Stromal cell of bone marrow (primary cell): ENCODE measurements around the gene GDI2.
A peak's percentile ranks its signal among the peaks of the same experiment; 100 is the strongest.
"Not testable (repeated sequence)": the region's sequence is repeated elsewhere in the genome, so short reads cannot be mapped to it uniquely, and the experiment has no call there.

Experiments used
- DNase-seq: peaks from one replicate; pipeline ENCODE4 v3.0.0-alpha.2; 2012; ENCODE audit warnings: low read depth

The GDI2 gene

DNA sequence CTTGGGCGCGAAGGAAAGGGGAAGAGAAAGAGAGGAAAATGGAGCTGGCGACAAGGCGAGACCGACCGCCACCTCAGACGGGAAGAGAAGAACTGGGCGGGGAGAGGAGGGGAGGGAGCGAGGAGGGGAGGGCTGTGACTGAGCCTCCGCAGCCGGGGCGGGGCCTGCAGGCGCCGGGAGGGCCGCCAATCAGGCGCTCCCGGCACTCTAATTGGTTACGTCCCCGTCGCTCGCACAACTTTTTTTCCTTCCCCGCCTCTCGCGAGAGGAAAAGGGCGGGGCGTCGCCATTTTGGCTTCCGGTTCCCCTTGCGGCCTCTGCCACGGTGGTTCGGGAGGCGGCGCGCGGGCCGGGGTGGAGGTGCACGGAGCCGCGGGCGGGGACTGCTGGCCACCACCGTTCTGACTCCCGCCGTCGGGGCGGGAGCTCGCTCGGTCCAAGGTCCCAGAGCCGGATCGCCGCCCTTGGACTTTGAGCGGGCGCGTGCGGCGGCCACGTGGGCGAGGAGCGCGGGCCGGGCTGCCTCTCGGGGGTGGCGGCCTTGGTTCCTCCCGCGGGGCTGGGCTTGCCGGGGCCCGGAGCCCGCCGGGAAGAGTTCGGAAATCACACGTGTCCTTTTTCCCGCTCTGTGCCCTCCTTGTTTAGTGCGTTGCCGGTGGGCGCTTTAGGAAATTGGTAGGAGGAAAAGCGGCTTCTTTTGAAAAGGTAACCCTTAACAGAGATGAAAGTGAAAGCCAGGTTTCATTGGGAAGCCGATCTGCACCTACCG is at the start of gene GDI2:
Gene GDI2, minus strand, starts transcription at position 94 of the 769 bp plus-strand sequence. CDS start 176 bp downstream, outside the sequence.
- peak; percentile 94 for DNase-seq

DNA sequence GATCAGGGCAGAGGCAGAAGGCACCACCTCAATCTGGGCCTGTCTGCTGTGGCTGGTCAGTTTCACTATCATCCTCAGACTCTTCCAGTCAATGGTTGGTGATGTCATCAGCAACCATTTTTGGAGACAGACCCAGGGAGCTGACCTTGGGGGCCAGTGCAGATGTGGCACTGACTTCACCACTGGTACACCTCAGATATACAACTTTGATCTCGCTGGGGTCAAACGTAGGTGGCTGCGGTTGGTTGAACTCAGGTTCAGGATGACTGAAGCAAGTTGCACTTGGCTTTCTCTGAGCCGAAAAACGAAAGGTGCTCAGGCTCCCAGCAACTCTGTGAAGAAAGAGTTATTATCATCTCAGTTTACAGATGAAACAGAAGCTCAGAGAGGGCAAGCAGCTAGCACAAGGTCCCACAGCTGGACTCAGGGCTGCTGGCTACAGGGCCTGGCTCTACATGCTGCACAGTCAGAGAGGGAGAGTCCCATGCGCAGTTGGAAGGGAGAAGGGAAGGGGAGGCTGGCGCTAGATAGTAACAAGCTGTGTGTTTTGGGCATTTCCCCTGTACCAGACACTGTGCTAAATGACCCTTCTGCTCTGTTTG is 49.2 kb upstream of the GDI2 start:
- DNase-seq = no peak

GRCh38 chr10:5860066-5860465 is 46.8 kb upstream of the GDI2 start:
- DNase-seq = no peak

DNA sequence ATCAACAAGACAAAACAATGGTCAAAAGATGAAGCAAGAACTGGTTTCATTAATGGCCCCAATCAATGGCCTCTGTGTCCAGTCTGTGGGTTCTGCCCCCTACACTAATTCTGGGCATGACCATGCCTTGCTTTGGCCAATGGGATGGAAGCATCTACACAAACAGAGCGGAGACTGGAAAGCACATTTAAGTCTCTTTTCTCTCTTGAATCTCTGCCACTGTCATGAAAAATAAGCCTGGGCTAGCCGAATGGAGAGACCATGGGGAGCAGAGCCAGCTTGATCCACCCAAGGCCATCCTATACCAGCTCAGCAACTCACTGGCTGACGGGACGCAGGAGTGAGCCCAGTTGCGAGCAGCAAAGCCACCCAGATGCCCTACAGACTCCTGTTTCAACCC is 45.6 kb upstream of the GDI2 start:
- no peak for DNase-seq

- no peak for DNase-seq
Observed at GRCh38 chr10:5856701-5857004, 43.4 kb upstream of the GDI2 start.

DNA sequence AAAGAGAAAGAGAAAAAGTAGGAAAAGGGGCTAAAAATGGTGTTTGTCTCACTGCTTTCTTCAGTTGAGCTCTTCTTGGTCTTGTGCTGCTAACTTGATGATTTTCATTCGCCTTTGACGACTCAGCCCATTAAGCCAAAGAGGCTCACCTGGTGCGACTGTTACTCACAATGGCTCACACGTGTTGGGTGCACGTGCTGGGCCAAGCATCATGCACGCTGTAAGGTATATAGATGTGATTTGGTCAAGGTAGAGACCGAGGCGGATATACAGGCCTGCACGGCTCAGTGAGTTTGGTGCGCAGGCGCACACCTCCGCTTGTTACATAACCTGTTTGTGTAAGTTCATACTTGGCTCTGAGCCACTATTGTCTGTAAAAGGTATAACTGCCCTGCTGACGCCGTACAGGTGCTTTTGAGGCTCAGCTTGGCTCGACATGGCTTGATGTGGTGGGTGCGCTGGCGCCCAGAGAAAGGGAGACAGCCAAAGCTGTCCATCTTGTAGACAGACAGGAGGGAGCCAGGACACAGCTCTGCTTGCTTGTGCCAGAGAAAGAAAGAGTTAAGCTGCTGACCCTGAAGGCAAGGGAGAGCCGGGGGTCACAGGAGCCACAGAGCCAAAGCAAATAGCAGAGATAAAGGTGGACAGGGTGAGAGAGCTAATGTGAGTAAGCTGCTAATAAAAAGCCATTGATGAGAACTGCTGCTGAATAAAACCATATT is 42.9 kb upstream of the GDI2 start:
- no peak for DNase-seq

DNA sequence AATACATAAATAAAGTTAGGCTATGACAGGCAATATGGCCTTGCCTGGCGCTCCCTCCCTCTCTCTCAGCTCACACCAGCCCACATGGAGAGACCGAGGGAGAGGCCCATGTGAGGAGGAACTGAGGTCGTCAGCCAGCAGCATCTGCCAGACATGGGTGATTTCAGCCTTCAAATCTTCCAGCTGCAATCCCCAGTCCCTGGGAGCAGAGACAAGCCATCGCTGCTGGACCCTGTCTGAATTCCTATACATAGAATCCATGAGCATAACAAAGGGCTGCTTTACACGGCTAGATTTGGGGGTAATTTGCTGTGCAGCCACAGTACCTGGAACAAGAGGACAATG is 40.9 kb upstream of the GDI2 start:
- DNase-seq = no peak

- DNase-seq = not testable (repeated sequence)
Observed at GRCh38 chr10:5846667-5847066, 33.4 kb upstream of the GDI2 start.

- no peak for DNase-seq
Observed at GRCh38 chr10:5844345-5845055, 31.3 kb upstream of the GDI2 start.

GRCh38 chr10:5843686-5844344 is 30.6 kb upstream of the GDI2 start:
- no peak for DNase-seq

- no peak for DNase-seq
Observed at GRCh38 chr10:5841965-5842364, 28.7 kb upstream of the GDI2 start.

DNA sequence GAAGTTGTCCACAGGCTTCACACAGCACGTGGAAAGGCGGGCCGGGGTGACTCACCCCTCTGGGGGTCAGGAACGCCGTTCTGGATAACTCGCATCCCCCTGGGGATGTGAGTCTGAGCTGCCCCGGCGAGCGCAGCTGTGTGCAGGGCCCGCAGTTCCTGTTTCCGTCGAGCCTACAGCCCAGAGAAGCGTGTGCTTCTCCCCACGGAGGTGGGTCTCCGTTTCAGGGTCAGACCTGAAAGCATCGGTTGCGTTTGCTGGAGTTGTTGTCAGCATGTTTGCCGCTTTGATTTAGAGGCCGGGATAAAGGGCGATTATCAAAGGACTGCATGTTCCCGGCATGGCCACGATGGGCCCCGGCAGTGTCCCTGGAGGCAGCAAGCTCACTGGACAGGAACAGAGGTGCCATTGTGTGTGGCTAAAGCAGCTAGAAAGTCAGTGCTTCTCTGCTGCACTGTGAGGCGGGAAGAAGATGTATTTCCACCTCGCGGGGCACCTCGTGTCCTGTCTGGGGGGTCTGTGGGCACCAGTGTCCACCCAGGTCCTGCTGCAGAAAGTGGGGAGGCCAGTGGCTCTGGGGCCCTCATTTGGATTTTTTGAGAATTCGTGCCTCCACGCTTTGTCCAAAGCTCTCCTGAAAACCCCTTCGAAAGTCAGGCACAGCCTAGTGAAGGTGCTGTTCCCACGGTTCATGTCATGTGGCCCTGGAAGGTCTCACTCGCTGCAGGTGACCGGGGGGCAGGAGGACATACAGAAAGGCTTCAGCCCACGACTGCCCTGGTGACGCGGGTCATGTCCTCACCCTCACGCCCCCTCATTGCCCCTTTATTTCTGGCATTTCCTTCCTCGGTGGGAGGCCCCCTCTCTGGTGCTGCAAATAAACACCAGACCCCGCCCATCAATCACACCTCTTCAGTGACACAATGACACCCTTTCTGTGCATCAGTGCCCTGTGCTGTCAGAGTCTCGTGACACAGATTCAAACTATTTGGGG is 27.4 kb upstream of the GDI2 start:
- peak; percentile 23 for DNase-seq

DNA sequence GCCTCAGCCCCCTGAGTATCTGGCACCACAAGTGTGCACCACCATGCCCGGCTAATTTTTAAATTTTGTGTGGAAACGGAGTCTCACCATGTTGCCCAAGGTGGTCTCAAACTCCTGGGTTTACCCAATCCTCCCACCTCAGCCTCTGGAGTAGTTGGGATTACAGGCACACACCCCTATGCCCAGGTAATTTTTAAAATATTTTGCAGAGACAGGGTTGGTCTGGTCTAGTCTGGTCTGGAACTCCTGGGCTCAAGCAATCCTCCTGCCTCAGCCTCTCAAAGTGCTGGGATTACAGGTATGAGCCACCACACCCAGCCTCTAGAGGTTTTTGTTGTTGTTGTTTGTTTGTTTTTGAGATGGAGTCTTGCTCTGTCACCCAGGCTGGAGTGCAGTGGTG is 22.9 kb upstream of the GDI2 start:
- not testable (repeated sequence) for DNase-seq

DNA sequence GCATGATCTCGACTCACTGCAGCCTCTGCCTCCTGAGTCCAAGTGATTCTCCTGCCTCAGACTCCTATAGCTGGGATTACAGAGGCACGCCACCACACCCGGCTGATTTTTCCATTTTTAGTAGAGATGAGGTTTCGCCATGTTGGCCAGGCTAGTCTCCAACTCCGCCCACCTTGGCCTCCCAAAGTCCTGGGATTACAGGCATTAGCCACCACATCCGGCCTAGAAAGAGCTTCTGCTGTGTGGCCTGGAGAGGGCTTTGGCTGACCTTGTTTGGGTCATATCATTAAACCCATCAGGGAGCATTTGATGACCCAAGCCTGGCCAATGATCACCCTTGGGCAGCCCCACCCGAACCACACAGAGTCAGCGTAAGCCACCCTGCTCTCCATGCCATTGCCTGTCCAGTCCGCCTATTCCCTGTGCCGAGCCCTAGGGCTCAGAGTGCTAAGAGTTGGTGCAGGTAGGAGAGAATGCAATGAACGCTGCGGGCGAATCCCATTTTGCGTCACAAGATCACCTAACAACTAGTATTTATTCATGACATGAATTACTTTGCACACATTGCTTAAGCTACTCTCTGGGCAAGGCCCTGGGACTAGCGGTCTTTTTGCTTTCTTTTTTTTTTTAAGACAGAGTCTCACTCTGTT is 22.3 kb upstream of the GDI2 start:
- DNase-seq = no peak

DNA sequence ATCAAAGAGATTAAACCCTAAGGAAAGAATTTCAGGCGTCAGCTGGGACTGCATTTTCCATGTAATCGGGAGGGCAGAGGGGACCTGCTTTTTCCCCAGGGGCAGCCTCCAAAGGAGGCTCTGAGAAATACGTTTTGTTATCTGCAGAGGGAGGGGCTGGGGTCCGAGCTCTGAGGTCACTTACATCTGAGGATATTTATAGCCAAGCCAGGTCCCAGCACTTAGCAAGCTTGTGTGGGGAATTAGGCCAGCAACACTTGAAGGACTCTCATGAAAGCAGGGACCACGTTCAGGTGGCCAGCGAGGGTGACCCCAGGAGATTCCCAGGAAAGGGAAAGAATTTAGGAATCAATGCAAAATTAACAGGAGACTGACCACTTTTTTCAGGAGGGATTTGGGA is 20.6 kb upstream of the GDI2 start:
- DNase-seq = no peak

DNA sequence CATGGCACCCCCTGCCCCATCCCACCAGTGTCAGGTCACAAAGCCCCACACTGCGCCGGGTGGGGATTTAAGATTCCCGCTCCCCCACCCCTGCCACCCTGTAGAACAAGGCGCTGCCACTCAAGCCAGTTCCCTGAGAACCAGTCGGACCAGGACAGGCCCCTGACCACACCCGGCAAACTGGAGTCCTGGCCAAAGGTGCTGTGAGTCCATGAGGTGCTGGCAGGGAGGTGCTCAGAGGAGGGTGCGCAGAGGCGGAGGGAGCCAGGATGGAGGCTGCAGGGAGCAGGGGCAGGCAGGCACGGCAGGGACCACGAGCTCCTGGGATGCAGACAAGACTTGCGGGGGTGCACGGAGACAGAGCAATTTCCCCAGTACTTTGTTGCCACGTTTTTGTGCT is 19.7 kb upstream of the GDI2 start:
- no peak for DNase-seq

DNA sequence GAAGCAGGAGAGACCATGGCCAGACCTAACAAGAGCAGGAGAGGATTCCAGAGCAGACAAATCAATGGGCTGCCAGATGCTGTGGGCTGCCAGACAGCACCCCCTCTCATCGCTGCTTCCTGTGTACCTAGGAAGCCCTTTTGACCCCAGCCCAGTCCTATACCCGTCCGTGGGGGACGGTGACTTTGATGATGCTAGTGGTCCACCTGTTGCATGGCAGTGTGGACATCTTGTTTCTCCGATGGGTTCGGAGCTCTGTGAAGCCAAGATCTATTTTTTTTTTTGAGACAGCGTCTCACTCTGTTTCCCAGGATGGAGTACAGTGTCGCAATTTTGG is 18.2 kb upstream of the GDI2 start:
- DNase-seq = no peak

- no peak for DNase-seq
Observed at GRCh38 chr10:5830629-5831445, 17.6 kb upstream of the GDI2 start.

DNA sequence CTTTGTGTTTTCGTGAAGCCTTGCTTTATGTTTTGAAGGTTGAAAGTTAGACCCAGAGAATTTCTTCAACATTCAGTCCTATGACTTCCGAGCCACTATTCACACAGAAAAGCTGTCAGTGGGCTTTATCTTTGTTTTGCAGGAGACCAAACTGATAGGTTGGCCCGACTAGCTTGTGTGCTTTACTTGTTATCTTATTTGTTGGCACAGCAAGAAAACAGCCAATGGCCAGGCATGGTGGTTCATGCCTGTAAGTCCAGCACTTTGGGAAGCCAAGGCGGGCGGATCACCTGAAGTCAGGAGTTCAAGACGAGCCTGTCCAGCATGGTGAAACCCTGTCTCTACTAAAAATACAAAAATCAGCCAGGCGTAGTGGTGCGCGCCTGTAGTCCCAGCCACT is 16.0 kb upstream of the GDI2 start:
- no peak for DNase-seq

DNA sequence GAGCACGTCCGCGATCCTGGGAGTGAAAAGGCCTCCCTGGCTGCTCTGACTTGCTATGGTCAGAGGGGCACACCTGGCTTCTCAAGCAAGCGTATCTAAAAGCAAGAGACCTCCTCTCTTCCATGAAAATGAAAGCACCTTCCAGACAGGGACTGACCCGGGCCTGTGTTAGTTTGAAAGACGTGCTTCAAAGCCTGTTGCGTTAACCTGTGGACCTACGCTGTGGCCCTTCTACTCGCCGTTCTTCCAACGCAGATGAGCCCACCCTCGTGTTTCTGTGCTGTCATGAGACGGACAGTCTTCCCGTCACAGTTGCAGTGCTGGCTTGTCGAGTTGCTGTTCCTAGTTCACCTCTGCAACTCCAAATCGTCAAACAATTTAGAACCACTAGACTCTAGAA is 15.5 kb upstream of the GDI2 start:
- no peak for DNase-seq
